ENCODE measurements around the gene GNAT3.

DNA sequence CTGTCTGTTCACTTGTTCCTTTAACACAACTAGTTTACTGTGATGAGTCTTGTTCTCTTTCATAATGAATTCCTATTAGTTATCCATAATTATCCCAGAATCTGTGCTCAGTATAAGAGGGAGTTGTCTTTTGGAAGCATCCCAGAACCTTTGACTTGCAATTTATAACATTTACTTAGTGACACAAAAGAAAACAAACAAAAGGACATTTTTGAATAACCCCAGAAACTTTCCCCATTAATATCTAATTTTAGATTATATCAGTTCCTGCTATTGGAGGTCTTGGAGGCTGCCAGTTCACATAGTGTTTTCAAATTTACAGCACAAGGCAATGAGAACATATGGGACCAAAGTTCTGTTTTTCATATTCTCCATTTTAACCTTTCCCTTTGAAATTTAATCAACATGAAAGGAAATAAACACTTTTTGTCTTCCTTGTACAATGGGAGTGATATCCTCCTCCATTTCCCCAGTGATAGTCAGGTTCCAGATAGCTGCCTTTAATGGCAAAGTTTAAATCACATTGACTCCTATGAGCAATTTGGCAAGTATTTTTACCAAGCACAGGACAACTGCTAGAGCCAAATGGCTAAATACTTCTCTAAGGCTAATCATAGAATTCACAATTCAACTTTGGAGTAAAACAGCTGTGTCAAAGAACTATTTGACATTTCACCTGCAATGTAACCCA, 37.1 kb upstream of the GNAT3 start:
- TF ChIP-seq EZH2 (IDR thresholded peaks at IDR 0.05; ENCODE audit: borderline replicate concordance) (no peak), EZH2phosphoT487 (IDR thresholded peaks at IDR 0.05; ENCODE audit: low read depth, severe bottlenecking, unreplicated experiment) (no peak)
- TF ChIP-seq, protein P1, sequence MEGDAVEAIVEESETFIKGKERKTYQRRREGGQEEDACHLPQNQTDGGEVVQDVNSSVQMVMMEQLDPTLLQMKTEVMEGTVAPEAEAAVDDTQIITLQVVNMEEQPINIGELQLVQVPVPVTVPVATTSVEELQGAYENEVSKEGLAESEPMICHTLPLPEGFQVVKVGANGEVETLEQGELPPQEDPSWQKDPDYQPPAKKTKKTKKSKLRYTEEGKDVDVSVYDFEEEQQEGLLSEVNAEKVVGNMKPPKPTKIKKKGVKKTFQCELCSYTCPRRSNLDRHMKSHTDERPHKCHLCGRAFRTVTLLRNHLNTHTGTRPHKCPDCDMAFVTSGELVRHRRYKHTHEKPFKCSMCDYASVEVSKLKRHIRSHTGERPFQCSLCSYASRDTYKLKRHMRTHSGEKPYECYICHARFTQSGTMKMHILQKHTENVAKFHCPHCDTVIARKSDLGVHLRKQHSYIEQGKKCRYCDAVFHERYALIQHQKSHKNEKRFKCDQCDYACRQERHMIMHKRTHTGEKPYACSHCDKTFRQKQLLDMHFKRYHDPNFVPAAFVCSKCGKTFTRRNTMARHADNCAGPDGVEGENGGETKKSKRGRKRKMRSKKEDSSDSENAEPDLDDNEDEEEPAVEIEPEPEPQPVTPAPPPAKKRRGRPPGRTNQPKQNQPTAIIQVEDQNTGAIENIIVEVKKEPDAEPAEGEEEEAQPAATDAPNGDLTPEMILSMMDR (IDR thresholded peaks at IDR 0.05; ENCODE audit: poor library complexity): no peak
